Left ventricle myocardium inferior (tissue), 1 donor: ENCODE data around the gene LAMC3. TPM values are rescaled to one million over a fixed set of nuclear protein-coding genes. Genes with fewer than 3 reads are reported as not detected.

ENCODE experiments used
- DNase-seq: peaks from one replicate; pipeline ENCODE4 v3.0.0-alpha.2; 2020
- H3K27ac ChIP-seq: fragments of 200-600 bp; replicated peaks from 2 replicates; pipeline ENCODE4 v1.8.0; 2021
- H3K27me3 ChIP-seq: fragments of 200-600 bp; 2 replicates; pipeline ENCODE4 v1.8.0; 2021; ENCODE audit warnings: low read depth
- H3K36me3 ChIP-seq: fragments of 200-600 bp; 2 replicates; pipeline ENCODE4 v1.8.0; 2021
- H3K4me1 ChIP-seq: fragments of 200-600 bp; 2 replicates; pipeline ENCODE4 v1.8.0; 2021
- H3K4me3 ChIP-seq: fragments of 200-600 bp; 2 replicates; pipeline ENCODE4 v1.8.0; 2021; ENCODE audit warnings: mild to moderate bottlenecking, moderate library complexity
- H3K9me3 ChIP-seq: fragments of 200-600 bp; replicated peaks from 2 replicates; pipeline ENCODE4 v1.8.0; 2021
- intact Hi-C: fragments of 100-400 bp; cut with micrococcal nuclease; formaldehyde crosslinking; loops from one replicate; pipeline ENCODE4 v1.11.0; 2022
- total RNA-seq: library from RNA; stranded (reverse); fragmentation: NEBNext Ultra II Directional; extraction: Animal tissue kit (Norgen Biotek cat#: 25700); gene quantifications from one replicate; pipeline ENCODE4 v1.2.1, GENCODE V29; 2021
- TF ChIP-seq, protein P1 (sequence below): fragments of 200-600 bp; IDR thresholded peaks from 2 replicates; pipeline ENCODE4 v1.8.0; 2021; ENCODE audit warnings: antibody characterized with exemption, mild to moderate bottlenecking, borderline replicate concordance
- donor health status: DM: no; HTN: yes; CAD: no; lungs with severe emphysema.

Gene LAMC3
- total RNA-seq, 1 donor from 2014 or later: 0.66 TPM

DNA sequence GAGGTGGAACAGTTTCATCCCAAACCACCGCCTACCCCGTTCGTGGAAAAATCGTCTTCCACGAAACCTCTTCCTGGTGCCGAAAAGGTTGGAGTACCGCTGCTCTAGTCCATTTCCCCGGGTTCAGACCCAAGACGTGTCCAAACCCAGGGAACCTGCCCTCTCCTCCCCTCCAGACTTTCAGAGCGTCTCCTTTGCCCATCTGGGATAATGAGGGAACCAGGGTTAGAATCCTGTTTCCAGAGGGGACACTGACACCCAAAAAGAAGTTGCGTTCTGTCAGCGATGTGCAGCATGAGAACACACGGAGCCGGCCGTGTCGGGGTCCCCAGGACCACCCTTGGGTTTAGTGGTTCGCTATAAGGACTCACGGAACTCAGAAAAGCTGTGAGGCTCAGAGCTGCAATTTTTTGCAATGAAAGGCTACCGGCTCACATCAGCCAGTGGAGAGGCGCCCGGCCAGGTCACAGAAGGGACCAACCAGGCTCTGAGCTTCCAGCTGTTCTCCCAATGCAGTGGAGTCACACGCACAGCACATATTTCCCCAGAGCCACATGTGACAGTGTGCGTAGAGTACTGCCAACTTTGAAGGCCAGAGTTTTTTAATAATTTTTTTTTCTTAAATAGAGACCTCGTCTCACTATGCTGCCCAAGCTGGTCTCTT lies 19.4 kb downstream of the LAMC3 start:
- TF ChIP-seq, protein P1, sequence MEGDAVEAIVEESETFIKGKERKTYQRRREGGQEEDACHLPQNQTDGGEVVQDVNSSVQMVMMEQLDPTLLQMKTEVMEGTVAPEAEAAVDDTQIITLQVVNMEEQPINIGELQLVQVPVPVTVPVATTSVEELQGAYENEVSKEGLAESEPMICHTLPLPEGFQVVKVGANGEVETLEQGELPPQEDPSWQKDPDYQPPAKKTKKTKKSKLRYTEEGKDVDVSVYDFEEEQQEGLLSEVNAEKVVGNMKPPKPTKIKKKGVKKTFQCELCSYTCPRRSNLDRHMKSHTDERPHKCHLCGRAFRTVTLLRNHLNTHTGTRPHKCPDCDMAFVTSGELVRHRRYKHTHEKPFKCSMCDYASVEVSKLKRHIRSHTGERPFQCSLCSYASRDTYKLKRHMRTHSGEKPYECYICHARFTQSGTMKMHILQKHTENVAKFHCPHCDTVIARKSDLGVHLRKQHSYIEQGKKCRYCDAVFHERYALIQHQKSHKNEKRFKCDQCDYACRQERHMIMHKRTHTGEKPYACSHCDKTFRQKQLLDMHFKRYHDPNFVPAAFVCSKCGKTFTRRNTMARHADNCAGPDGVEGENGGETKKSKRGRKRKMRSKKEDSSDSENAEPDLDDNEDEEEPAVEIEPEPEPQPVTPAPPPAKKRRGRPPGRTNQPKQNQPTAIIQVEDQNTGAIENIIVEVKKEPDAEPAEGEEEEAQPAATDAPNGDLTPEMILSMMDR: no peak
- no peak for DNase-seq
- H3K9me3 ChIP-seq: no peaks in the 10 kb centered on the region
- peaks cover 47% of the 10 kb centered on the region for H3K27me3 ChIP-seq
- intact Hi-C loops: no loop called here
- no peaks in the 10 kb centered on the region for H3K36me3 ChIP-seq
- H3K27ac ChIP-seq: no peak overlapping the region
- no peak overlapping the region for H3K4me3 ChIP-seq
- no peaks in the 10 kb centered on the region for H3K4me1 ChIP-seq

DNA sequence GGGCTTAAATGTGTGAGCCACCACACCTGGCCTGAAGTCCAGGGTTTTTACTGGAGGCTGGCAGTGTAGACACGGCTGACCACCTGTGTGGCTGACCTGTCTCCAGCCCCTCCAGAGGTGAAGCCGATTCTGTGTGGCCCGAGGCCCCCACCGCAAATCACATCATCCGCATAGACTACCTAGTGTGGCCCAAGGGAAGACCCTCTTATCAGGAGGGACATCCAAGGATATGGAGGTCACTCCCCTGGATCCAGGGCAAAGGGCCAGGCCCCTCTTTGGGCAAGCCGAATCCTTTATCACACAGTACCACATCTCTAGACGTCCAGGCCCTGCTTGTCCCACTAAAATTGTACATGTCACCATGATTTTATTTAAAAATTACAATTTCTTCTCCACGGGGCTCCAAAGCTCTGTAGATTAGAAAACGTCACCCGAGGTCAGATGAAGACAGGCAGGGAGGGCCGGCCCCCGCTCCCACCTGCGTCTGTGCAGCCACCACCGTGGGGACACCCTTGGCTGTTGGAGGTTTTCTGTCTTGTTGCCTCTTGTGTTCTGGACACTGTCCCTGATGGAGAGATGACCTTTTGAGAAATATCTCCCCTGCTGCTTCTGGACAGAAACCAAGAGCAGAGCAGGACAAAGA lies 20.1 kb downstream of the LAMC3 start:
- Histone ChIP-seq H3K4me3 (no peak overlapping the region), H3K27ac (no peak overlapping the region), H3K4me1 (no peaks in the 10 kb centered on the region), H3K27me3 (peaks cover 52% of the 10 kb centered on the region), H3K36me3 (no peaks in the 10 kb centered on the region), H3K9me3 (no peaks in the 10 kb centered on the region)
- TF ChIP-seq, protein P1: no peak
- DNase-seq: no peak
- intact Hi-C loops: no loop called here

DNA sequence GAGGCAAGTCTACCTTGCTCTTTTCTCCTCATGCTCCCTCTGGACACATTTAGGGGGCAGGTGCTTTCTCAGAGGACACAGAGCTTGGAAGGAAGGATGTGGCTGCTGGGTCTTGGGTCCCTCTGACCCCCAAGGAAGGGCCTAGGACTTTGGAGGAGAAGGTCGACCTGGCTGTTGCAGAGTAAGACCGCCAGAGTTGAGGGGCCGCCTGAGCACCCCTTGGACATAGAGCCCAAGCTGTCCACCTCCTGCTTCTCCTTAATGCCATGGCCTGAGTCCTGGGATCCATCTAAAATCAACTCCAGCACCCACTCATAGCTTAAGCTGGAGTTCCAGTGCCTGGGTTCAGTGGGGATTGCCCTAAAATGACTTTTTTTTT lies 20.6 kb downstream of the LAMC3 start:
- H3K9me3 ChIP-seq: no peaks in the 10 kb centered on the region
- peaks cover 52% of the 10 kb centered on the region for H3K27me3 ChIP-seq
- DNase-seq: no peak
- no peaks in the 10 kb centered on the region for H3K4me1 ChIP-seq
- intact Hi-C loops: no loop called here
- TF ChIP-seq, protein P1: no peak
- no peak overlapping the region for H3K27ac ChIP-seq
- H3K36me3 ChIP-seq: no peaks in the 10 kb centered on the region
- no peak overlapping the region for H3K4me3 ChIP-seq

DNA sequence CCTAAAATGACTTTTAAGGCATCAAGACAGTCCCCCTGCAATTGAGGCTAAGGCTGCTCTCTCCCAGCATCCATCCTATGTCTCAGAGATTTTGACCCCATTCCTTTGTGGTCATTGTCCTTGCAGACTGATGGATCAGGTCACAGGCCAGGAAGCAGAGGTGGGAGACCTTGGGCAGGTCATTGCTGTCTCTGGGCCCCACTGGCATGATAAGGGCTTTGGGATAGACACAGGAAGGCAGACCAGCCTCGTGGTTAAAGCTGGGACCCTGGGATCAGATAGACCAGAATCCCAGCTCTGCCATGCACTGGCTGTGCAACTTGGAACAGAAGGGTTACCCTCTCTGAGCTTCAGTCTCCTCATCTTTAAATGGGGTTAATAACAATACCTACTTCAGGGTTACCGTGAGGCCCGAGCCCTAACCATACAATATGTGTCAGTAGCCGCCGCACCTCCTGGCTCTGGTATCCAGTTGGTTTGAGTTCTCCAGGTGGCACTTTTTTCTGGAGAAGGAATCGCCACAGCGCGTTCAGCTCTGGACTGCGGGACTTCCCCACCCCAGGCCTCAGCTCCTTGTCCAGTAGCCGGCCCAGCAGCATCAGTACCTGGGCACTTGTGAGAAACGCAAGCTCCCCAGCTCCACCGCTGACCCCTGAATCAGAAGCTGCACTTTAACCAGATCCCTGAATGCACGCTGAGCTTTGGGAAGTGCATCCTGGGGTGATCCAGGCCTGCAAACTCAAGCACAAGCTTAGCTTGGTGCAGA lies 21.4 kb downstream of the LAMC3 start:
- intact Hi-C loops: no loop called here

DNA sequence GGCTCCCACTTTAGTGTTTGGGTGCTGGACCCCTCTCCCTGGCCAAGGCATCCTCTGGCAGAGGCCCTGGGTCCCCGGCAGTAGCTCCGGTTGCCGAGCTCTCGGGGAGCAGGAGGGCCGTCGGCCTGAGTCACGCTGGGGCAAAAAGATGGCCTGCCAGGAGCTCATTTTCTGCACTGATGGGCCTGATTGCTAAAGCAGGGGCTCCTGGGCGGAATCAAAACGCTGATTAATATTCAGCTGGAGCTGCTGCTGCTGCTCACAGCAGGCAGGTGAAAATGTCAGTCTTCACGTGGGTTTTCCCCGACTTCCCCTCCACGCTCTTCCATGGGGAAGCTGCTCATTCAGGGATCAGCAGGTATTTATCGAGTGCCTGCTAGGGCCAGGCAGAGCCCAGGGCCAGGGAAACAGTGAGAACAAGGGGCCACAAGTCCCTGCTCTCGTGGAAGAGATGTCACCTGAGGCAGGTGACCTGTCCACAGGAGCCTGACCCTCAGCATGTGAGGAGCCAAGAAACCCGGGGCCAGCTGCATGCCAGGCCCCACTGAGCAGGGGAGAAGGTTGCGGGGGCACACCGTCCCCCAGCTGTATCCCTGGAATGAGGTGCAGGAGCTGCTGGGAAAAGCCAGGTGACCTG lies 22.1 kb downstream of the LAMC3 start:
- Histone ChIP-seq H3K9me3 (no peaks in the 10 kb centered on the region), H3K4me1 (no peaks in the 10 kb centered on the region), H3K27me3 (peaks cover 38% of the 10 kb centered on the region), H3K4me3 (no peak overlapping the region), H3K27ac (no peak overlapping the region), H3K36me3 (no peaks in the 10 kb centered on the region)
- no peak for DNase-seq
- intact Hi-C loops: no loop called here
- TF ChIP-seq, protein P1: no peak

More for the DNA sequence above, 21.4 kb downstream of the LAMC3 start:
- TF ChIP-seq, protein P1: no peak
- H3K9me3 ChIP-seq: no peaks in the 10 kb centered on the region
- no peak overlapping the region for H3K27ac ChIP-seq
- peaks cover 46% of the 10 kb centered on the region for H3K27me3 ChIP-seq
- no peak overlapping the region for H3K4me3 ChIP-seq
- DNase-seq: no peak
- H3K36me3 ChIP-seq: no peaks in the 10 kb centered on the region
- H3K4me1 ChIP-seq: no peaks in the 10 kb centered on the region
